DND-41 (cell line): Measurements from ENCODE around the gene KLK12.

ENCODE experiments used
- ATAC-seq: fragments of 200-7000 bp; cut with Tn5 transposase; 3 replicates; pipeline ENCODE4 v1.9.1; 2021; ENCODE audit warnings: low read depth; ENCODE audit not compliant: insufficient read depth
- DNase-seq: peaks from one replicate; pipeline ENCODE4 v3.0.0-alpha.2; 2020
- H2AFZ ChIP-seq: 2 replicates; pipeline ENCODE4 v1.6.0; 2012; ENCODE audit warnings: low read depth, low read length
- H3K27ac ChIP-seq: 2 replicates; pipeline ENCODE4 v1.5.1; 2012; ENCODE audit warnings: low read length, inconsistent platforms
- H3K27me3 ChIP-seq: fragments of 200-600 bp; sonication (generic); 2 replicates; pipeline ENCODE4 v1.6.0; 2012; ENCODE audit warnings: low read length, mild to moderate bottlenecking, inconsistent platforms; ENCODE audit not compliant: insufficient read depth, poor library complexity
- H3K36me3 ChIP-seq: 2 replicates; pipeline ENCODE4 v1.5.1; 2012; ENCODE audit warnings: low read length, inconsistent platforms; ENCODE audit not compliant: insufficient read depth
- H3K4me1 ChIP-seq: 2 replicates; pipeline ENCODE4 v1.5.1; 2012; ENCODE audit warnings: mild to moderate bottlenecking, low read length; ENCODE audit not compliant: insufficient read depth
- H3K4me2 ChIP-seq: 2 replicates; pipeline ENCODE4 v1.6.0; 2012; ENCODE audit warnings: mild to moderate bottlenecking, moderate library complexity, low read length, inconsistent platforms; ENCODE audit not compliant: insufficient read depth
- H3K4me3 ChIP-seq, 2 experiments: fragments of 200-600 bp in 1 of 2; shearing (Covaris generic) in 1 of 2; 2 replicates each; pipeline ENCODE4 v1.5.1; 2012 to 2016; ENCODE audit warnings: inconsistent platforms in 2 of 2, low read length in 2 of 2, mild to moderate bottlenecking in 2 of 2, low read depth in 1 of 2, moderate library complexity in 1 of 2
- H3K79me2 ChIP-seq: 2 replicates; pipeline ENCODE4 v1.6.0; 2012; ENCODE audit warnings: low read length, inconsistent platforms; ENCODE audit not compliant: insufficient read depth
- H3K9ac ChIP-seq: 2 replicates; pipeline ENCODE4 v1.6.0; 2012; ENCODE audit warnings: low read depth, mild to moderate bottlenecking, inconsistent platforms, low read length, moderate library complexity
- H3K9me3 ChIP-seq: 2 replicates; pipeline ENCODE4 v1.5.1; 2012; ENCODE audit warnings: low read length, moderate library complexity, mild to moderate bottlenecking, inconsistent platforms; ENCODE audit not compliant: insufficient read depth, severe bottlenecking
- H4K20me1 ChIP-seq: 2 replicates; pipeline ENCODE4 v1.6.0; 2012; ENCODE audit warnings: low read length; ENCODE audit not compliant: insufficient read depth
- EZH2 ChIP-seq: IDR thresholded peaks from 3 replicates; pipeline ENCODE4 v1.6.1; 2012; ENCODE audit warnings: borderline replicate concordance, low read depth, mild to moderate bottlenecking, moderate library complexity, low read length, inconsistent platforms; ENCODE audit not compliant: severe bottlenecking
- TF ChIP-seq, protein P1 (sequence below): IDR thresholded peaks from 2 replicates; pipeline ENCODE4 v1.5.1; 2012; ENCODE audit warnings: borderline replicate concordance, low read length, moderate library complexity, mild to moderate bottlenecking; ENCODE audit not compliant: poor library complexity, severe bottlenecking; ENCODE audit errors: extremely low read depth

Gene KLK12

DNA sequence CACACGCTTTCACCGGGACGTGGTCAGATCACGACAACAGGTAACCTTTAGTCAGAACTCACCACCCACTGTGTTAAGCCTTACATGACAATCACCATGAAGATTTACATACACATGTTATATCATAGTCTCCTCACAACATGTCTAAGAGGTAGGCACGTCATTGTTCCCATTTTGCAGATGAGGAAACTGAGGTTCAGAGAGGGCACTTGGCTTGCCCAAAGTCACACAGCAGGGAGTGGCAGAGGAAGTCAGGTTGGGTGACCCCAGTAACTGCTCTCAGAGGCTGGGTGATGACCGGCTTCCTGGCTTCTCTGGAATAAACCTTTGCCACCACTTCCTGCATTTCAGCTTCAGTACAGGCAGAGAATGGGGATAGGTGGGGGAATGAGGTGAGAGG lies 20.6 kb downstream of the KLK12 start:
- Histone ChIP-seq H3K4me1 (no peaks in the 10 kb centered on the region), H3K4me2 (no peak overlapping the region), H3K27me3 (no peaks in the 10 kb centered on the region), H4K20me1 (no peaks in the 10 kb centered on the region), H3K9me3 (no peaks in the 10 kb centered on the region), H3K4me3 (no peak overlapping the region), H3K36me3 (no peaks in the 10 kb centered on the region), H3K79me2 (no peaks in the 10 kb centered on the region), H3K9ac (no peak overlapping the region), H2AFZ (no peak overlapping the region), H3K27ac (no peak overlapping the region)
- TF ChIP-seq EZH2 = no peak
- TF ChIP-seq, protein P1, sequence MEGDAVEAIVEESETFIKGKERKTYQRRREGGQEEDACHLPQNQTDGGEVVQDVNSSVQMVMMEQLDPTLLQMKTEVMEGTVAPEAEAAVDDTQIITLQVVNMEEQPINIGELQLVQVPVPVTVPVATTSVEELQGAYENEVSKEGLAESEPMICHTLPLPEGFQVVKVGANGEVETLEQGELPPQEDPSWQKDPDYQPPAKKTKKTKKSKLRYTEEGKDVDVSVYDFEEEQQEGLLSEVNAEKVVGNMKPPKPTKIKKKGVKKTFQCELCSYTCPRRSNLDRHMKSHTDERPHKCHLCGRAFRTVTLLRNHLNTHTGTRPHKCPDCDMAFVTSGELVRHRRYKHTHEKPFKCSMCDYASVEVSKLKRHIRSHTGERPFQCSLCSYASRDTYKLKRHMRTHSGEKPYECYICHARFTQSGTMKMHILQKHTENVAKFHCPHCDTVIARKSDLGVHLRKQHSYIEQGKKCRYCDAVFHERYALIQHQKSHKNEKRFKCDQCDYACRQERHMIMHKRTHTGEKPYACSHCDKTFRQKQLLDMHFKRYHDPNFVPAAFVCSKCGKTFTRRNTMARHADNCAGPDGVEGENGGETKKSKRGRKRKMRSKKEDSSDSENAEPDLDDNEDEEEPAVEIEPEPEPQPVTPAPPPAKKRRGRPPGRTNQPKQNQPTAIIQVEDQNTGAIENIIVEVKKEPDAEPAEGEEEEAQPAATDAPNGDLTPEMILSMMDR = no peak
- ATAC-seq (no peak), DNase-seq (no peak)

DNA sequence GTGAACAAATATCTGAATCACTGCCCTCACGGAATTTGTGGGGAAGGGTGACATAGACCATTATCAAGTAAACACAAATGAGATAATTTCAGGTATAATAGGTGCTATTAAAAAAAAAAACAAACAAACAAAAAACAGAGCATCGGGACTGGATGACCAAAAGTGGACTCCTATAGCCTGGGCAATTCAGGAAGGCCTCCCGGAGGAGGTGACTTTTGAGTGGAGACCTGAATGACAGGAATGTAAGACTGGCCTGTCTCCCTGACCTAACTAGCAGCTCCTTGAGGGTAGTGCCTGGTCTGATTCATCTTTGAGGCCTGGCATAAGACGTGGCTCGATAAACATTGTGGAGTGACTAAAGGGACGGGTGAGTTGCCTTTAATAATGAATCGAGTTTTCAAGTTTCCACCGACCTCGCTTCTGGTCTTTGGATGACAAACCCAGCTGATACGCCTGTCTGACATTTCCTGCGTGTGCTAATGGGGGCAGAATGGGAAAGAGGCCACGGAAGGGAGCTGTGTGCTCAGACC lies 22.1 kb downstream of the KLK12 start:
- Histone ChIP-seq H3K4me1 (no peaks in the 10 kb centered on the region), H3K79me2 (no peaks in the 10 kb centered on the region), H3K36me3 (no peaks in the 10 kb centered on the region), H3K27ac (no peak overlapping the region), H3K4me2 (no peak overlapping the region), H3K9ac (no peak overlapping the region), H3K9me3 (no peaks in the 10 kb centered on the region), H3K4me3 (no peak overlapping the region), H3K27me3 (no peaks in the 10 kb centered on the region), H4K20me1 (no peaks in the 10 kb centered on the region), H2AFZ (no peak overlapping the region)
- DNase-seq (no peak), ATAC-seq (no peak)
- TF ChIP-seq EZH2 = no peak
- TF ChIP-seq, protein P1 = no peak

DNA sequence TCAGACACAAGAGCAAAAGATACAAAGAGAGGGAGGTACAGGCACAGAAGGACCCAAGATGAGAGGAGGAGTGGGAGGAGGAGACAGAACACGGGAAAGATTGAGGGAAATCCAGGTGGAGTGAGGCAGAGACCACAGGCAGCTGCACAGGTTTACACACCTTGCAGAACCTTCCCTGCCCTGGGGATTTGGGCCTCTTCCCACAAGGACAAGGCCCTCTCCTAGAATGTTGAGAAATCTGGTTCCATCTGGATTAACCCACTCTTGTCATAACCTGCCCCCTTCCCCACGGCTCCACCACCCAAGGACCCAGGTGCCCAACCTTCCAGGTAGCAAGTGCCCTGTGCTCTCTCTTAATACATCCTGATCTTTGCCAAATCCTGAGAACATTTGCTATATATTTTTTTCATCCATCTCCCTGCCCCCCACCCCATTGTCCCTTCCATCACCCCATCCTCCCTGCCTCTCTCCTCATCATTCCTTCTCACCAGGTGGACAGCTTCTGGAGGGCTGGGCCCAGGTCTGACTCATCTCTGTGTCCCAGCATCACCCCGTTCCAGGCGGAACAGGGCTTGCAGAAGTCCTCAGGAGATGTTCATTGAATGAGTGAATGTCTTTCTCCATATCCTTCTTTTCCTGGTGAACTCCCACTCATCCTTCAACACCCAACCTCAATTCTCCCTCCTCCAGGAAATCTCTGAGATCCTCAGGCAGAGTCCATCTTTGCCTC lies 24.6 kb downstream of the KLK12 start:
- Histone ChIP-seq H2AFZ (no peak overlapping the region), H3K27ac (no peak overlapping the region), H3K27me3 (no peaks in the 10 kb centered on the region), H3K9me3 (no peaks in the 10 kb centered on the region), H3K36me3 (no peaks in the 10 kb centered on the region), H3K79me2 (no peaks in the 10 kb centered on the region), H3K9ac (no peak overlapping the region), H4K20me1 (no peaks in the 10 kb centered on the region), H3K4me1 (no peaks in the 10 kb centered on the region), H3K4me3 (no peak overlapping the region), H3K4me2 (no peak overlapping the region)
- DNase-seq = no peak
- ATAC-seq = no peak
- TF ChIP-seq, protein P1 = no peak
- no peak for TF ChIP-seq EZH2
